ENCODE measurements around the gene HOXC5. TPM values are rescaled to one million over a fixed set of nuclear protein-coding genes. Genes with fewer than 3 reads are reported as not detected.

The HOXC5 gene
- total and polyA plus RNA-seq, 12 donors = 0.01 TPM; not detected in 11

DNA sequence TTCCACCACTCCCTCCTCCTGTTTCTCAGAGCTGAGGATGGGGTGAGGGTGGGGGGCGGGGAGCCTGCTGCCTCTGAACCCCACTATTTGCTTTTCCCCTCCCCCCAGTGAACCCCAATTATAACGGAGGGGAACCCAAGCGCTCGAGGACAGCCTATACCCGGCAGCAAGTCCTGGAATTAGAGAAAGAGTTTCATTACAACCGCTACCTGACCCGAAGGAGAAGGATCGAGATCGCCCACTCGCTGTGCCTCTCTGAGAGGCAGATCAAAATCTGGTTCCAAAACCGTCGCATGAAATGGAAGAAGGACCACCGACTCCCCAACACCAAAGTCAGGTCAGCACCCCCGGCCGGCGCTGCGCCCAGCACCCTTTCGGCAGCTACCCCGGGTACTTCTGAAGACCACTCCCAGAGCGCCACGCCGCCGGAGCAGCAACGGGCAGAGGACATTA is 21.9 kb downstream of the HOXC5 start:
- no peaks in the 10 kb centered on the region for H3K36me3 ChIP-seq
- H3K27ac ChIP-seq = no peak overlapping the region
- DNase-seq (no peak), ATAC-seq (no peak)
- peak overlapping the region in 2 of 10 donors; percentile 30 to 52 for H3K4me3 ChIP-seq
- intact Hi-C loops (cut with DNase I) = no loop called here
- TF ChIP-seq, protein P1, sequence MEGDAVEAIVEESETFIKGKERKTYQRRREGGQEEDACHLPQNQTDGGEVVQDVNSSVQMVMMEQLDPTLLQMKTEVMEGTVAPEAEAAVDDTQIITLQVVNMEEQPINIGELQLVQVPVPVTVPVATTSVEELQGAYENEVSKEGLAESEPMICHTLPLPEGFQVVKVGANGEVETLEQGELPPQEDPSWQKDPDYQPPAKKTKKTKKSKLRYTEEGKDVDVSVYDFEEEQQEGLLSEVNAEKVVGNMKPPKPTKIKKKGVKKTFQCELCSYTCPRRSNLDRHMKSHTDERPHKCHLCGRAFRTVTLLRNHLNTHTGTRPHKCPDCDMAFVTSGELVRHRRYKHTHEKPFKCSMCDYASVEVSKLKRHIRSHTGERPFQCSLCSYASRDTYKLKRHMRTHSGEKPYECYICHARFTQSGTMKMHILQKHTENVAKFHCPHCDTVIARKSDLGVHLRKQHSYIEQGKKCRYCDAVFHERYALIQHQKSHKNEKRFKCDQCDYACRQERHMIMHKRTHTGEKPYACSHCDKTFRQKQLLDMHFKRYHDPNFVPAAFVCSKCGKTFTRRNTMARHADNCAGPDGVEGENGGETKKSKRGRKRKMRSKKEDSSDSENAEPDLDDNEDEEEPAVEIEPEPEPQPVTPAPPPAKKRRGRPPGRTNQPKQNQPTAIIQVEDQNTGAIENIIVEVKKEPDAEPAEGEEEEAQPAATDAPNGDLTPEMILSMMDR (IDR thresholded peaks at IDR 0.05) = no peak
- 9 to 18% methylated on average over 23 to 24 of the region's 24 CpGs for WGBS, 2 donors
- H3K27me3 ChIP-seq = peaks cover 13 to 100% (median 97%) of the 10 kb centered on the region in 7 donors
- H3K9me3 ChIP-seq = no peaks in the 10 kb centered on the region
- H3K4me1 ChIP-seq = peaks cover 0 to 16% (median 4%) of the 10 kb centered on the region in 9 donors

DNA sequence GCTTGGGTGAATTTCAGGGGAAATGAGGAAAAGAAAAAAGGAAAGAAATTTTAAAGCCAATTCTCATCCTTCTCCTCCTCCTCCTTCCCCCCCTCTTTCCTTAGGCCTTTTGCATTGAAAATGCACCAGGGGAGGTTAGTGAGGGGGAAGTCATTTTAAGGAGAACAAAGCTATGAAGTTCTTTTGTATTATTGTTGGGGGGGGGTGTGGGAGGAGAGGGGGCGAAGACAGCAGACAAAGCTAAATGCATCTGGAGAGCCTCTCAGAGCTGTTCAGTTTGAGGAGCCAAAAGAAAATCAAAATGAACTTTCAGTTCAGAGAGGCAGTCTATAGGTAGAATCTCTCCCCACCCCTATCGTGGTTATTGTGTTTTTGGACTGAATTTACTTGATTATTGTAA is 22.7 kb downstream of the HOXC5 start:
- Histone ChIP-seq H3K9me3 (no peaks in the 10 kb centered on the region), H3K27me3 (peaks cover 13 to 100% (median 97%) of the 10 kb centered on the region in 7 donors), H3K4me1 (peaks cover 0 to 16% (median 4%) of the 10 kb centered on the region in 9 donors), H3K36me3 (no peaks in the 10 kb centered on the region), H3K4me3 (no peak overlapping the region), H3K27ac (no peak overlapping the region)
- TF ChIP-seq, protein P1 (IDR thresholded peaks at IDR 0.05) = no peak
- 37 to 51% methylated on average over 2 of the region's 2 CpGs for whole genome bisulfite sequencing, 2 donors
- intact Hi-C loops (cut with DNase I) = no loop called here
- ATAC-seq (no peak), DNase-seq (no peak)

DNA sequence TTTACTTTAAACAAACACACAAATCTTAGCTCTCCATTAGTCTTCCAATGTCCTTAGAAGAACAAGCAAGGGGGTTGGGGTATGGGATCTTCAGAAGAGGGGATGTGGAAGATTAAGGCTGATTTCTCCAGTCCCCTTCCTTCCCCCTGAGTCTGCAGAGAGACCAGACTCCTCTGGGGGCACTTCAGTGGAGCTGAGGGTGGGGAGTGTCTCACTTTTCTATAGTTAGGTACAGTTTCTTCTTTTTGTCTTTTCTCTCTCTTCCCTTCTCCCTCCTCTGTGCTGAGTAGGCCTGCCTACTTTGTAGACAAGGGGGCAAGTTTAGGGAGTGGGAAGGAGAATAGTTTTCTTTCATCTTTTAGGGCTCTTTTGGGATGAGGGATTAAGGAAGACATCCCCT is 23.3 kb downstream of the HOXC5 start:
- H3K4me1 ChIP-seq = peaks cover 0 to 16% (median 4%) of the 10 kb centered on the region in 9 donors
- no peak for DNase-seq
- no peak for ATAC-seq
- peaks cover 13 to 100% (median 97%) of the 10 kb centered on the region in 7 donors for H3K27me3 ChIP-seq
- intact Hi-C loops (cut with DNase I) = no loop called here
- H3K9me3 ChIP-seq = no peaks in the 10 kb centered on the region
- no peak overlapping the region for H3K4me3 ChIP-seq
- no peaks in the 10 kb centered on the region for H3K36me3 ChIP-seq
- TF ChIP-seq, protein P1 (IDR thresholded peaks at IDR 0.05) = no peak
- no peak overlapping the region for H3K27ac ChIP-seq

DNA sequence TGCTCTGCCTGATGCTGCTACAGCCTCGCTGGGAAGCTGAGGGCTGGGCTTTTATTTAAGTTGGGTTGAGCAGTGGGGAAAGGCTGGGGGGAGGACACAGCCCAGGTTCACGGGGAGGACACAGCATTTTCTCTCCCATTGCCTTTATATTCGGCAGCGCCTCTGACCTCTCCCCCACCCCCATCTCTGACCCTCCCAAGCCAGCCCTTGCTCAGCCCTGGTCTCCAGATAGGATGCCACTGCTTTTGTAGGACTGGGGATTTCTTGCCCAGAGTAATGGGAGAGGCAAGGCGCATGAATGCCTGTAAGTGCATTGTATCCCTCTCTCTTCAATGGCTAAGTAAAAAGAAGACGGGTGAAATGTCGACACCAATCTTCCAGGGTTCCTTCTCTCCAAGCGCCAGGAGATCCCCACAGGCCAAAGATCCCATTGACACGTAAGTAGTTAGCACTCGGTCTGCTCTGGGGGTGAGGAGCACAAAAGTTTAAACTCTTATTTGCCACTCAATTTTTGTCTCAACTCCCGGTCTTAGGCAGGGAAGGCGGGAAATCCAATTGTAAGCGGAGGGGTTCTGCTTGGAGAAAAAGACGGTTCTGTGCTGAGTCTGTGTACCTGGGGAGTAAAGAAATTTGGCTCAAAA is 25.4 kb downstream of the HOXC5 start:
- TF ChIP-seq, protein P1 (IDR thresholded peaks at IDR 0.05) = no peak
- no peak overlapping the region for H3K4me3 ChIP-seq
- 17 to 32% methylated on average over 14 of the region's 14 CpGs for WGBS, 2 donors
- intact Hi-C loops (cut with DNase I) = no loop called here
- H3K27ac ChIP-seq = no peak overlapping the region
- H3K4me1 ChIP-seq = peaks cover 0 to 9% (median under 1%) of the 10 kb centered on the region in 9 donors
- peaks cover 13 to 98% (median 97%) of the 10 kb centered on the region in 7 donors for H3K27me3 ChIP-seq
- no peak for DNase-seq
- no peaks in the 10 kb centered on the region for H3K9me3 ChIP-seq
- no peak for ATAC-seq
- H3K36me3 ChIP-seq = no peaks in the 10 kb centered on the region
